Measurements from ENCODE around the gene TOX3.

The TOX3 gene

GRCh38 chr16:52416888-52417287 is 130.1 kb downstream of the TOX3 start:
- ChIA-PET CTCF (no interaction called here), POLR2A (no interaction called here)
- TF ChIP-seq CTCF (IDR thresholded peaks at IDR 0.05; ENCODE audit: control extremely low read depth, extremely low read depth, low read depth, missing control alignments): no peak

GRCh38 chr16:52411011-52411410 is 135.9 kb downstream of the TOX3 start:
- ChIA-PET POLR2A (no interaction called here), CTCF (no interaction called here)
- DNase-seq (ENCODE audit: extremely low spot score): no peak
- TF ChIP-seq CTCF (IDR thresholded peaks at IDR 0.05; ENCODE audit: control extremely low read depth, extremely low read depth, low read depth, missing control alignments): no peak

More at GRCh38 chr16:52416888-52417287, 130.1 kb downstream of the TOX3 start:
- no peak for DNase-seq (ENCODE audit: extremely low spot score)

GRCh38 chr16:52408191-52408845 is 138.6 kb downstream of the TOX3 start:
- ChIA-PET CTCF (no interaction called here), POLR2A (no interaction called here)
- no peak for TF ChIP-seq CTCF (IDR thresholded peaks at IDR 0.05; ENCODE audit: control extremely low read depth, extremely low read depth, low read depth, missing control alignments)
- DNase-seq (ENCODE audit: extremely low spot score): no peak

- CTCF ChIA-PET: no interaction called here
- no peak for TF ChIP-seq CTCF (IDR thresholded peaks at IDR 0.05; ENCODE audit: control extremely low read depth, extremely low read depth, low read depth, missing control alignments)
- no peak for DNase-seq (ENCODE audit: extremely low spot score)
- POLR2A ChIA-PET: no interaction called here
Observed at GRCh38 chr16:52407778-52408177, 139.2 kb downstream of the TOX3 start.

GRCh38 chr16:52405441-52405840 is 141.5 kb downstream of the TOX3 start:
- CTCF ChIA-PET: no interaction called here
- POLR2A ChIA-PET: no interaction called here
- DNase-seq (ENCODE audit: extremely low spot score): no peak
- no peak for TF ChIP-seq CTCF (IDR thresholded peaks at IDR 0.05; ENCODE audit: control extremely low read depth, extremely low read depth, low read depth, missing control alignments)

- CTCF ChIA-PET: no interaction called here
- no peak for DNase-seq (ENCODE audit: extremely low spot score)
- POLR2A ChIA-PET: no interaction called here
- TF ChIP-seq CTCF (IDR thresholded peaks at IDR 0.05; ENCODE audit: control extremely low read depth, extremely low read depth, low read depth, missing control alignments): no peak
Observed at GRCh38 chr16:52404546-52404945, 142.4 kb downstream of the TOX3 start.

All from GM10248 (cell line).